HT1080 (cell line): Measurements from ENCODE around the gene NDUFB7. TPM values are rescaled to one million over a fixed set of nuclear protein-coding genes. Genes with fewer than 3 reads are reported as not detected.
A peak's percentile ranks its signal among the peaks of the same experiment; 100 is the strongest.
"Not testable (repeated sequence)": the region's sequence is repeated elsewhere in the genome, so short reads cannot be mapped to it uniquely, and the experiment has no call there.

Source experiments
- DNase-seq: peaks from one replicate; pipeline ENCODE4 v3.0.0-alpha.2; 2015; ENCODE audit warnings: low read depth
- total RNA-seq: library from RNA; depleted of rRNA; stranded (reverse); fragments of >200 nt; shearing (Covaris generic); gene quantifications from 2 replicates; pipeline ENCODE4 v1.2.3, GENCODE V29; 2014

NDUFB7 gene
- total RNA-seq, 1 experiment from 2014 or later: 284 TPM

- DNase-seq: no peak
Measured at GRCh38 chr19:14575428-14575980, 3.6 kb upstream of the NDUFB7 start.

DNA sequence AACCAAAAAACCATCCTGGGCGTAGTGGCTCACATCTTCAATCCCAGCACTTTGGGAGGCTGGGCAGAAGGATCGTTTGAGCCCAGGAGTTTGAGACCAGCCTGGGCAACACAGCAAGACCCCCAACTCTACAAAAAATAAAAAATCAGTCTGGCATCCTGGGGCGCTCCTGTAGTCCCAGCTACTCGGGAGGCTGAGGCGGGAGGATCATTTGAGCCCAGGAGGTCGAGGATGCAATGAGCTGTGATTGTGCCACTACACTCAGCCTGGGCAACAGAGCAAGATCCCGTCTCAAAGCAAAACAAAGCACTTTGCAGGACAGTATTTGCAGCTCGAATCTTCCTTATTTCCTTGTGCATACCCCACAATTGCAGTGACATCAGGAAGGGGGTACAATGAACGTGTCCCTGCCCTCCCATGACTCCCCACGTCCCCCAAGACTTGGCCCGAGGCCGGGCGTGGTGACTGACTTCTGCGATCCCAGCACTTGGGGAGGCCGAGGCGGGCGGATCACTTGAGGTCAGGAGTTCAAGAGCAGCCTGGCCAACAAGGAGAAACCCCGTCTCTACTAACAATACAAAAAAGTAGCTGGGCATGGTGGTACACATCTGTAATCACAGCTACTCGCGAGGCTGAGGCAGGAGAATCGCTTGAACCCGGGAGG lies 870 bp downstream of the NDUFB7 start:
- no peak for DNase-seq

DNA sequence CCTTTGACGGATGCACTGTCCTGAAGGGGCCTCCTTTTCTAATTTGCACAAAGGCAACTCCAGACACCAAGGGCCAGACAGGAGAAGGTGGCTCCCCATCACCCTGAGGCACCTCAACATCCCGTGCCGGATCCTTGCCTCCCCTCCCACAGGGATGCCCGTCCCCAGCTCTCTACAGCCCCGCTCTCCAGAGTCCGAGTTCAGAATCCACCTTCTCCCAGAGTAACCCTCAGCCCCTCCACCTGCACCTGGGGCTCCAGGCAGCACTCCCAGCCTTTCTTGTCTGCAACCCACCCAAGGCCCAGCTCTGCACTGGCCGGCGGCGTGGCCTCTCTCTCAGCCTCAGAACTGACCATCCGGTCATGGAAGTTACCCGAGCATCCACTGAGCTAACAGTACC lies 4.8 kb downstream of the NDUFB7 start:
- no peak for DNase-seq

DNA sequence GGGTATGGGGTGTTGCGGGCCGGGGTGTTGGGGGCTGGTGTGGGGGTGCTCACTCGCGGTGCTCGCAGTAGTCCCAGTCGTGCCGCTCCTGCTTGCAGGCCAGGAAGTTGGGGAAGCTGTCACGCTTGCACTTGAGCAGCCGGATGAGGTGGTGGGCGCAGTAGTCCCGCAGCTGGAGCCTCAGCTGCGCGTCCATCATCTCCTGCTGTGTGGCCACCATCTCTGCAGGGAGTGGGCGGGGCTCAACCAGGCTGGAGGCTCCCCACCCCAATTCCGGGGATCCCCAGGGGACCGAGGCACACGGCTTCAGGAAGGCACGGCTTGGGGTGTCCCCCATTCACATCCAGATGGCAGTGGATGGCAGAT lies 5.2 kb downstream of the NDUFB7 start:
- no peak for DNase-seq

DNA sequence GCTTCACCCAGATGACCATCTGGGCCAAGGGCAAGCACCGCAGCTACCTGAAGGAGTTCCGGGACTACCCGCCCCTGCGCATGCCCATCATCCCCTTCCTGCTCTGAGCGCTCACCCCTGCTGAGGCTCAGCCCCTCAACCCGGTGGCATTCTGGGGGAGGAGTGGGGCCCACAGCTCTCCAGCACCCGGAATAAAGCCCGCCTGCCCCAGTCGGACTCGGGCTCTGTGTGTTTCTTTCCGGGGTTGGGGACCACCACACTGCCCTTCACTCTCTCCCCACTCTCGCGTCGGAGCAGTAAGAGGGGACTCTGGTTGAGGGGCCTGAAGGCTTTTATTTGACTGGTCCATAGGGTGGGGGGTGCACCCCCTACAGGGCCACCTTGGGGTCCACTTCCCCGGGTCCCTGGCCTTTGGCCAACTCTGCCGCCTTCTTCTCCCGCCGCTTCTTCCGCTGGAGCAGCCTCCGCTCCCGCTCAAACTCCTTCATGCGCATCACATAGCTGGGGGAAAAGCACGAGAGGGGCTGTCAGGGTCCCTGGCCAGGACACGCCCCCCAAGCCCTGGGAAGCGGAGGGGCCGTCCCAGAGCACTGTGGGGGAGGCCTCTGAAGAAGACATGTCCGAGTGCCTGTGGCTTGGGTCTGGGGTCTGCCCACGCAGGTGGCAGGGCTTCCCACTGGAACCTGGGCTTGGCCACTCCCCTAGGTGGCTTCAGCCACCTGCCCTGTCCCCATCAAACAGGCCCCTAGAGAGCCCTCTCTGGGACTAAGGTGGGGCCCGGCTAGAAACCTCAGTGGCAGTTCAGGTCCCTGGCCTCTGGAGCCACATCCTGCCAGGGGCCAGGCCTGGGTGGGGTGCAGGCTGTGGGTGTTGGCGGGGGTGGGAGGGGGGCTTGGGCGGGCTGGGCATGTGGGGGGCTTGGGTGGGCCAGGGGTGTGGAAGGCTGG lies 5.8 kb downstream of the NDUFB7 start:
- DNase-seq: no peak

- DNase-seq: no peak
Measured at GRCh38 chr19:14565298-14565679, 6.6 kb downstream of the NDUFB7 start.

DNA sequence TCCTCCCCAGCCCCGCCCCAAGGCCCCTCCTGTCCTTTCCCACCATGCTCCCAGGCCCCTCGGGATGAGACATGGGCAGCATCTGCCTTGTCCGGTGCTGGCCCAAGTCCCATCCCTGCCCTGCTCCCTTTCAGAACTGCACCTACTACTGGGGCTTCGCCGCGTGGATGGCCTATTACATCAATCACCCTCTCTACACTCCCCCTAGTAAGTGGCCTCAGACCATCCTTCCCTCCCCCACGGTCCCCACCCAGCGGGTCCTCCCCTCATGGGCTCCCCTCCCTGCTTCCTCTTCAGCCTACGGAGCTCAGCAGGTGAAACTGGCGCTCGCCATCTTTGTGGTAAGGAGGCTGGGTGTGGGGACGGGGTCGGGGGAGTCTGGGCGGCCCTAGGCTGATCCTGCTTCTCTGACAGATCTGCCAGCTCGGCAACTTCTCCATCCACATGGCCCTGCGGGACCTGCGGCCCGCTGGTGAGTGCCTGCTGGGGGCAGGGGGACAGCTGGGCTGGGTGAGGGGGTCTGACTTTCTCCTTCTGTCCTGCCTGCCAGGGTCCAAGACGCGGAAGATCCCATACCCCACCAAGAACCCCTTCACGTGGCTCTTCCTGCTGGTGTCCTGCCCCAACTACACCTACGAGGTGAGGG lies 7.1 kb downstream of the NDUFB7 start:
- not testable (repeated sequence) for DNase-seq

- no peak for DNase-seq
Measured at GRCh38 chr19:14563989-14564651, 7.7 kb downstream of the NDUFB7 start.

- no peak for DNase-seq
Measured at GRCh38 chr19:14563590-14563926, 8.3 kb downstream of the NDUFB7 start.

GRCh38 chr19:14562660-14563589 lies 8.9 kb downstream of the NDUFB7 start:
- DNase-seq: no peak

DNA sequence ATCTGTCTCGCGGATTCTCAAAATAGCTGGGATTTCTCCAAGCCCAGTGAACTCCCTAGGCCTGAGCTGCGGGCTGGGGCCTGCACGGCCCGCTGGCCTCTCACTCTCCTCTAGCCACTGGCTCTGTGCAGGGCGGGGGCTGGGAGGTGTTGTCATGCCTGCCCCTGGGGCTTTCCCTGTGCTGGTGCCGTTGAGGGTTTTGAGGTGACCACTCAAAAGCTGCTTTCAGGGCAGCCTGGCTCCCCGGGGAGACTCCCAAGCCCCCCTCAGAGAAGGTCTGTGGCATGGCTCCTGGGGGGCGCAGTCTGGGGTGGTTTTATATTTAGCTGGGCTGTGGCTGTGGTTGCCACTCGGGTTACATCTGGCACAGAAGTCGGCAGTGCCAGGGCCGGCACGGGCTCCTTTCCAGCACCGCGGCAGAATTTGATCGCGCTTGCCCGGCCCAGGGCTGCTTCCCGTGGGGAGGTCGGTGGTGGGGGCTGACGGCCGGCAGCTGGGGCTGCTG lies 10.0 kb downstream of the NDUFB7 start:
- no peak for DNase-seq

DNA sequence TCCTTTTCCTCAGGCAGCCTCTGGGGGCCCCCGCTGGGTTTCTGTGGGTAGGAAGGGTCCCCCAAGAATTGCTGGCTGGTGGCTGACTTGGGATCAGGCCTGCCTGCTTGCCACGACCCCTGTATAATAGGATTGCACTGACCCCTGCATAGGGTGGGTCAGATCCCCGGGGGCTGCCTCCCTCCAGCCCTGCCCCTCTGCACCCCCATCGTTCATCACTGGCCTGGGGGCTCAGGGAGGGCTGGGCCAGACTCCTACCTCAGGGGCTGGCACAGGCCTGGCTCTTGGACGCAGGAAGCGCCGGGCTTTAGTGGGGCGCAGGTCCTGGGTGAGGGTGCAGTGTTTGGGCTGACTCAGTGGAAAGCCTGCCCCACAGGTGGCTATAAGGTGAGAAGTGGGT lies 10.6 kb downstream of the NDUFB7 start:
- no peak for DNase-seq

DNA sequence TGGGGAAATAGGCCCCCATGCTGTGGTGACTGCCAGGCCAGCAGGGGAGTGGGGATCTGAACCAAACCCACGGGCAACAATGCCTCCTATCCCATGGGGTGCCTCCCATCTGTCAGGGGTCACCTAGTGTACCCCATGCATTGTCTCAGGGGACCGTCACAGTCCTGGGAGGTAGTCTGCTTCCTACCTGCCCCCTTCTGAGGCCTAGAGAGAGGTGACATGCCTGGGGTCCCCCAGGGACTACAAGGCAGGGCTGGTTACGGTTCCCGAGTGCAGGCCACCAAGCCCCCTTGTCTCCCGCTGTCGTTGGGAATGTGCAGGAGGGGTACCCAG lies 11.1 kb downstream of the NDUFB7 start:
- DNase-seq: no peak

DNA sequence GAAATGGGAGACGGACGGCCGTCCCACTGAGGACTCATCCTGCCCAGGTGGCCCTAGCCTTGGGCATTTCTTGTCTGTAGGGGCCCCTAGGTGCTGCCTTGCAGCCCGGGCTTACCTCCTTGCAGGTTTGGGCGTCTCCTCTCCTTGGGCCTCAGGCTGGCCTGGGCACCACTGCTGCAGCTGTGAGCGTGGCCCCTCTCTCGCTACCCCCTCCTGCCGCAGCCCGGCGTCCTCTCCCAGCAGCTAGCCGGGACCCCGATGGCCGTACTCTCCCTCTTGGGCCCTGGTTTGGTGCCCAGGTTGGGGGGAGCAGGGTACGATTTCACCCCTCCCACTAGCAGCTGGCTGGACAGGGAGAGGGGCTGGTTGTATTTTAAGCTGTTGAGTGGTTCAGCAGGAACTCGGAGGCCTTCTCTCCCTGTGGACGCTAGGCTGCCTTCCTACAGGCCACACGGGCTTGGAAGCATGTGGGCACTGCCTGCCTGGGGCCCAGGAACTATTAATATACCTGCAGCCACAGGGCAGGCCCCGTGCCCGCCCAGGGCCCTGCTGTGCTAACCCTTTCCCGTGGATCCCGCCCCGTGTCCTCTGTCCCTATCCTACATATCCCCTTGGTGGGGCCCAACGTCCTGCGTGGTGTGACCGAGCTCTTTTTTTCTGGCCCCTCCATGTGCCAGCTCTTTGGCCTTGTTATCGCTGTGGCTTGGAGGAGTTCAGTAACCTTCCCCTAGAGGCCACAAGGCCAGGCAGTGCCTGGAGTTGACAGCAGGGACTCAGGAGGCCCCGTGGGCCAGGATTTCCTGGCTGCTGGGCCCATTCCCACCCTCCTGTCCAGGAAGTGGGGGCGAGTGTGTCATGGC lies 11.7 kb downstream of the NDUFB7 start:
- no peak for DNase-seq

DNA sequence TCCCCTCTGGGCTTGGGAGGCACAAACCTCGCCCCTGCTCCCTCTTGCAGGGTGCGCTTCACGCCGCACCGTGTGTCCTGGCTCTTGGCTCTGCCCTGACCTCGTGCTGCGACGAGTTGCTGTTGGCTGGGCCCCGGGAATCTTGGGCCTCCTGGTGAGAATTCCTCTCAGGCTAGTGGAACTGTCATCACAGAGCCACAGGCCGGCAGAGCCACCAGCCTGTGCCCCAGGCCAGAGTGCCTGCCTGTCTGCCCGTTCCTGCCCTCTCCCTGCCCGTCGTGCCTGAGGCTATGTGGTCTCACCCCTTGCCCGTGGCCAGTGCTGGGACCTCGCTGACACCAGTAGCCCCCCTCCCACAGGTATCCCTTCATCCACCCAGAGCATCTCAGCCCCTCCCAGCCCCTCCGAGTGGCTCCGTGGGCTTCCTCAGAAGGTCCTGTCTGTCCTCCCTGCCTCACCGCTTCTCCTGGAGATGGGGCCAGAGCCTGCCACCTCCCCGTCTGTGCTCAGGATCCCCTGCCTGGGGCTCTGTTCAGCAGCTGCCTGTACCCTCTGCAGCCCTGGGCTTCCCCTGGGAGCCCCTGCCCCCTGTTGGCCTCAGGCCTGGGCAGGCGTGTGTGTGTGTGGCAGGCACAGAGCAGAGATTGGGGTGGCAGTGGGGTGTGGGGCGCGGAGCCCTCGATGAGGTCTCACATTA lies 13.3 kb downstream of the NDUFB7 start:
- no peak for DNase-seq

DNA sequence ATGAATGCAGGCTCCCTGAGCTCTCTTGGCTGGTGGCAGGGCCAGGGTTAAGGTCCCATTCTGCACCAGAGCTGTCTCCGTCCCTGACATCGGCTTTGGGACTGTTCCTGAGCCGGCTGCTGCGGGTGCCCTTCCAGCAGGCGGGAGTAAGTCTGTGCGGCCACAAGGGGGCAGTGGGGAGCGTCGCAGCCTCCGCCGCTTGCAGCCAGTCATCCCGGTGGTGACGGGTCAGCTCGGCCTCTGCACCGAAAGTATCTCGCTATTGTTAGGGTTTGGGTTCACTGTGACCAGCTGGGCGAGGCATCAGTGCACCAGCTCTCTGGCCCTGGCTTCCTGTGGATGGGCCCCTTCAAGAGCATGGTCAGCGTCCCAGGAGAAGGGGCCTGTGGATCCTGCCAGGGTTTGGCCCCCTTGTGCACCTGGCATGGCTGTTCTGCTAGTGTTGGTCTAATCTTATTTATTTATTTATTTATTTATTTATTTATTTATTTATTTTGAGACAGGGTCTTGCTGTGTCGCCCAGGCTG lies 15.1 kb downstream of the NDUFB7 start:
- DNase-seq: peak; percentile 71

DNA sequence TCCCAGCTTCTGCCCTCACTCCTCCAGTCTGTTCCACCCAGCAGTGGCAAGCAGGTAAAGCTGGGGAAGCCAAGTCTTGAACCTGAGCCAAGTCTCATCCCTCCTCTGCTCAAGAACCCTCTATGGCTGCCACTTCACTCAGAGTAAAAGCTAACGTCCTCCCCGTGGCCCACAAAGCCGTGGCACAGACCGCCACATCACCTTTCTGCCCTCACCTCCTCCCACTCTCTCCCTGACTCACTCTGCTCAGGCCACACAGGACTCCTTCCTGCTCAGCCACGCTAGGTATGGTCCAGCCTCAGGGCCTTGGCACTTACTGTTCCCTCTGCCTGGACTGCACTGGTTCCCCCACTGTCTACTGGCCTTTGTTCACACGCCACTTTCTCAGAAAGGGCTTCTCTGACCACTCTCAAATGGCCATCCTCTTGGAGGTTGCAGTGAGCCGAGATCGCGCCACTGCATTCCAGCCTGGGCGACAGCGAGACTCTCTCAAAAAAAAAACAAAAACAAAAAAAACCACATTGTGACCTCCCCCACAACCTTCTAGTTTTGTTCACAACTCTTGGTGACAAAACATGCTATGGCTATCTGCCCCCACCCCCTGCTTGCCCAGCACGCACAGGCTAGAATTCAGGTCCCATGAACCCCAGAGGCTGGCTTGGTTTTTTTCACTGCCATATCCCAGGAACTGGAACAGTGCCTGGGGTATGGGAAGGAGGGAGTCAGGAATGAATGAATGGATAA lies 15.8 kb downstream of the NDUFB7 start:
- DNase-seq: peak; percentile 47

DNA sequence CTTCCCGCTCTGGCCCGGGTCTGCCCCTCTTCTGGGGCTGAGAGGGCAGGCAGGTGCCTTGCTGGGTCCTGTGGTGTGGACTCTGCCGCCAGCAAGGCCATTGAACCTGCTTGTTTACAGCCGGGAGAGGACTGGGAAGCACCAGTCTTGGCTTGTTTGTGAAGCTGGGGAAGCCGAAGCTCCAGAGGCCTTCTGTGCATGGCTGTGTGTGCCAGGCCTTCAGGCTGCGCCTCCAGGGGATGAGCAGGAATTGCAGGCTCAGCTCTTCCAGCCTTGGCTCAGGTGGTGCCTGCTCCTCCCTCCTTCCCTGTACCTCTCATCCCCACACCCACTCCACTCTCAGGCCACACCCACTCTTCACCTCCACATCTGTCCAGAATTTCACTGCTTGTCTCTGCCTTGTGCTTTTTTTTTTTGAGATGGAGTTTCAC lies 17.5 kb downstream of the NDUFB7 start:
- DNase-seq: no peak
